NCI-H1417 (cell line): Measurements from ENCODE around the gene PKD1.

ENCODE experiments used
- DNase-seq, 3 experiments: peaks; one replicate each; lab custom pipeline; 2025; lab: John Stamatoyannopoulos, UW

PKD1 gene

GRCh38 chr16:2046893-2047329, 88.8 kb downstream of the PKD1 start:
- no peak for DNase-seq

GRCh38 chr16:2045965-2046892, 89.5 kb downstream of the PKD1 start:
- no peak for DNase-seq

GRCh38 chr16:2044541-2044940, 91.2 kb downstream of the PKD1 start:
- peak in 1 of 3 experiments; percentile 44 for DNase-seq

GRCh38 chr16:2043667-2044451, 91.8 kb downstream of the PKD1 start:
- peak; percentile 41 to 82 (median 63) for DNase-seq

GRCh38 chr16:2042986-2043666, 92.6 kb downstream of the PKD1 start:
- peak in 1 of 3 experiments; percentile 82 for DNase-seq

GRCh38 chr16:2042171-2042985, 93.3 kb downstream of the PKD1 start:
- peak; percentile 83 to 97 (median 93) for DNase-seq

- DNase-seq = peak in 2 of 3 experiments; percentile 57 to 87
These were observed 94.7 kb downstream of the PKD1 start for GRCh38 chr16:2040787-2041522.

- DNase-seq = no peak
These were observed 95.5 kb downstream of the PKD1 start for GRCh38 chr16:2040041-2040786.

- peak; percentile 24 to 88 (median 59) for DNase-seq
These were observed 96.2 kb downstream of the PKD1 start for GRCh38 chr16:2039274-2040031.
